Tibial nerve (tissue), 4 donors: ENCODE data around the gene CDYL. TPM values are rescaled to one million over a fixed set of nuclear protein-coding genes. Genes with fewer than 3 reads are reported as not detected.

Experiments used
- DNase-seq, 2 donors: peaks; one replicate each; pipeline ENCODE4 v3.0.0-alpha.2; 2019; ENCODE audit warnings: low spot score in 2 of 2
- H3K27ac ChIP-seq, 4 donors: fragments of 200-600 bp; sonication (generic) in 3 of 4; one replicate each; pipeline ENCODE4 v1.5.1; 2017 to 2019; ENCODE audit warnings: mild to moderate bottlenecking in 1 of 4
- H3K27me3 ChIP-seq, 2 donors: fragments of 200-600 bp; sonication (generic) in 1 of 2; one replicate each; pipeline versions ENCODE4 v1.5.1 to v1.6.0; 2017 to 2019
- H3K36me3 ChIP-seq, 3 donors: fragments of 200-600 bp; sonication (generic); one replicate each; pipeline ENCODE4 v1.5.1; 2018 to 2019
- H3K4me1 ChIP-seq, 4 donors: fragments of 200-600 bp; sonication (generic) in 3 of 4; one replicate each; pipeline ENCODE4 v1.5.1; 2017 to 2019
- H3K4me3 ChIP-seq, 4 donors: fragments of 200-600 bp; sonication (generic) in 3 of 4; one replicate each; pipeline ENCODE4 v1.5.1; 2017 to 2019; ENCODE audit warnings: mild to moderate bottlenecking in 1 of 4, moderate library complexity in 1 of 4
- H3K9me3 ChIP-seq, 4 donors: fragments of 200-600 bp; sonication (generic) in 3 of 4; one replicate each; pipeline ENCODE4 v1.5.1; 2017 to 2019
- EP300 ChIP-seq, 2 donors: sonication (generic); formaldehyde crosslinking; IDR thresholded peaks; one replicate each; pipeline ENCODE4 v1.6.1; 2017; ENCODE audit warnings: antibody characterized with exemption in 2 of 2, mild to moderate bottlenecking in 1 of 2
- POLR2A ChIP-seq, 2 donors: fragments of 450-650 bp; IDR thresholded peaks; one replicate each; pipeline ENCODE4 v1.6.1; 2017; ENCODE audit warnings: antibody characterized with exemption in 2 of 2, mild to moderate bottlenecking in 2 of 2, moderate library complexity in 2 of 2
- WGBS, 2 donors: methylation state at CpG; one replicate each; pipeline ENCODE4 v1.1.5; 2018; 5-methylcytosine and 5-hydroxymethylcytosine counted together
- total RNA-seq, 4 donors: library from RNA; depleted of rRNA; stranded (reverse); fragments of >200 nt; gene quantifications; one replicate each; pipeline ENCODE4 v1.1.0, GENCODE V29; 2016
- TF ChIP-seq, protein P1 (sequence below), 5 experiments: fragments of 200-600 bp in 3 of 5; fragments of 450-650 bp in 2 of 5; sonication (generic) in 3 of 5; IDR thresholded peaks; one replicate each; pipeline ENCODE4 v1.5.1; 2016 to 2019; ENCODE audit warnings: antibody characterized with exemption in 5 of 5, mild to moderate bottlenecking in 3 of 5, moderate library complexity in 2 of 5

The CDYL gene
- total RNA-seq, 4 donors from 2014 or later: 20.3 to 37.5 (median 31.7) TPM

DNA sequence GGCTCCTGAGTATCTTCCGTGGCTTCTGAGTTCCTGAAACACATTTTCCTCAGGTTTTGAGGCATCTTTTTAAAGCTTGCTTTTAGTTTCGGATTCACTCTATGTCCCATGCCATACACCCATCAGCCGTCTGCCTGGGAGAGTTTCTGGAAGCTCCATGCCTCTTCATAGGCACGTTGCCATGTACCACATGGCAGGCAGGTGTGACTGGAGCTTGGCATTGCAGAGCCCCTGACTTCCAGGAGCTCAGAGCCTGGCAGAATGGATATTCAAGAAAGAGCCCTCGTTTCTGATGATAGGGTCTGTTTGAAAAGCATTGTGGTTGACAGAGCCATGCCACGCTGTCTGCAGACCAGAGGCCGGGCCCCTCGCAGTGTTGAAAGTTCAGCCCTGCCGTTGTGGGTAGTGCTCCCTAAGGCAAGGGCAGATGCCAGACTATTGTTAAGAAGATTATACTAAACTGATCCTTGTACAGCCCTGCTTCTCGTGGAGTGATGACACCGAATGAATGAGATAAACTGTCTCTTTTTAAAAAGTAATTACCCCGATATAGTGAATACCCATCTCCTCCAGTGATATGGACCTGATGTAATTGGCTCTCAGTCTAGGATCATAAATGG lies 127.7 kb downstream of the CDYL start:
- Histone ChIP-seq H3K4me1 (peaks cover 0 to 9% (median 0%) of the 10 kb centered on the region in 4 donors), H3K27me3 (no peaks in the 10 kb centered on the region), H3K9me3 (peaks cover 0 to 6% (median 0%) of the 10 kb centered on the region in 4 donors), H3K27ac (no peak overlapping the region), H3K36me3 (peaks cover 0 to 24% (median 0%) of the 10 kb centered on the region in 3 donors), H3K4me3 (no peak overlapping the region)
- TF ChIP-seq POLR2A (IDR thresholded peaks at IDR 0.05): no peak
- TF ChIP-seq EP300 (IDR thresholded peaks at IDR 0.05): no peak
- TF ChIP-seq, protein P1, sequence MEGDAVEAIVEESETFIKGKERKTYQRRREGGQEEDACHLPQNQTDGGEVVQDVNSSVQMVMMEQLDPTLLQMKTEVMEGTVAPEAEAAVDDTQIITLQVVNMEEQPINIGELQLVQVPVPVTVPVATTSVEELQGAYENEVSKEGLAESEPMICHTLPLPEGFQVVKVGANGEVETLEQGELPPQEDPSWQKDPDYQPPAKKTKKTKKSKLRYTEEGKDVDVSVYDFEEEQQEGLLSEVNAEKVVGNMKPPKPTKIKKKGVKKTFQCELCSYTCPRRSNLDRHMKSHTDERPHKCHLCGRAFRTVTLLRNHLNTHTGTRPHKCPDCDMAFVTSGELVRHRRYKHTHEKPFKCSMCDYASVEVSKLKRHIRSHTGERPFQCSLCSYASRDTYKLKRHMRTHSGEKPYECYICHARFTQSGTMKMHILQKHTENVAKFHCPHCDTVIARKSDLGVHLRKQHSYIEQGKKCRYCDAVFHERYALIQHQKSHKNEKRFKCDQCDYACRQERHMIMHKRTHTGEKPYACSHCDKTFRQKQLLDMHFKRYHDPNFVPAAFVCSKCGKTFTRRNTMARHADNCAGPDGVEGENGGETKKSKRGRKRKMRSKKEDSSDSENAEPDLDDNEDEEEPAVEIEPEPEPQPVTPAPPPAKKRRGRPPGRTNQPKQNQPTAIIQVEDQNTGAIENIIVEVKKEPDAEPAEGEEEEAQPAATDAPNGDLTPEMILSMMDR (IDR thresholded peaks at IDR 0.05): no peak
- 75 to 82% methylated on average over 12 of the region's 12 CpGs for WGBS, 2 donors
- DNase-seq: no peak

DNA sequence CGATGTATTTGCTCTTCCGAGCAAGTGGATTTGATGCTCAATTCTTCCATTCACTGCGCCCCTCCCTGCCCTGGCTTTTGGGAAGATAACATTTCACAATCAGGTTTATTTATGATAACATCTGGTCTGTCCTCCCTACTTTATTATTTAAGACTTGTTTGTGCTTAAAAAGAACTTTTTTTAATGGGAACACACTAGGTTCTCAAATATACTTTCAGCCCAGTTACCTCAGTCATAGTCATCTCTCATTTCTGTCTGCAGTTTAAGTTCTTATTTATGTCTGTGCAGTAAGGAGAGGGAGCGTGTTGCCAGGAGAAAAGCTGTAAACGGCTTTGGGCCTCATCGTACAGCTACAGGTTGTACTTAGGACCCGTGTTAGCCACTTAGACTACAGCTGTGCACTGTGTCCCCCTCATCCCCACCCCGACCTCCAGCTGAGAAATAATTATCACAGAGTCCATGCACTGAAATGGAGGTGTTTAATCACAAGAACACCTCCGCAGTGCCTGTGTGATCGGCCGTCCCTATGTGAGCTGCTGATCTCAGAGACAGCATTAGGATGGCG lies 128.3 kb downstream of the CDYL start:
- TF ChIP-seq, protein P1 (IDR thresholded peaks at IDR 0.05): no peak
- TF ChIP-seq EP300 (IDR thresholded peaks at IDR 0.05): no peak
- TF ChIP-seq POLR2A (IDR thresholded peaks at IDR 0.05): no peak
- Histone ChIP-seq H3K4me1 (peaks cover 0 to 9% (median 0%) of the 10 kb centered on the region in 4 donors), H3K4me3 (no peak overlapping the region), H3K9me3 (peaks cover 0 to under 1% (median 0%) of the 10 kb centered on the region in 4 donors), H3K36me3 (peaks cover 0 to 24% (median 0%) of the 10 kb centered on the region in 3 donors), H3K27ac (no peak overlapping the region), H3K27me3 (no peaks in the 10 kb centered on the region)
- 82 to 86% methylated on average over 12 of the region's 12 CpGs for WGBS, 2 donors
- no peak for DNase-seq

DNA sequence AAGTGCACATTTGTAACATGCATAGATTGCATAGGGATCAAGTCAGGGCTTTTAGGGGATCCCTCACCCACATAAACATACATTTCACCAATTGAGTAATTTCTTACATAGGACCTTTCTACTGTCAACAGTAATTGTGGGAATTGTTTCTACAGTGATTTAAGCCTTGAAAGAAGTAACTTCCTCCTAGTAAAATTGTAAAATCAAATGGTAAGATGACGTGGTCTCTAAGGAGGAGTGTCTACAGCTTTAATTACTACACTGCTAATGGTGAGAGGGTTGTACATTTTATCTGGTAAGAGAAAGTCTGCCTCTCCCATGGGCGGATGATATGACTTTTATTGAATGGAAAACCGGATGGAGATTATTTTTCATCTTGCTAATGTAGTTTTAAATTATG lies 129.6 kb downstream of the CDYL start:
- 81 to 90% methylated on average over 3 of the region's 3 CpGs for WGBS, 2 donors
- Histone ChIP-seq H3K4me3 (no peak overlapping the region), H3K4me1 (peaks cover 0 to 9% (median 0%) of the 10 kb centered on the region in 4 donors), H3K36me3 (peaks cover 0 to 31% (median 0%) of the 10 kb centered on the region in 3 donors), H3K27ac (no peak overlapping the region), H3K9me3 (no peaks in the 10 kb centered on the region), H3K27me3 (no peaks in the 10 kb centered on the region)
- TF ChIP-seq, protein P1 (IDR thresholded peaks at IDR 0.05): no peak
- TF ChIP-seq POLR2A (IDR thresholded peaks at IDR 0.05) (no peak), EP300 (IDR thresholded peaks at IDR 0.05) (no peak)
- no peak for DNase-seq

- Histone ChIP-seq H3K4me3 (no peak overlapping the region), H3K4me1 (peaks cover 0 to 9% (median 0%) of the 10 kb centered on the region in 4 donors), H3K27me3 (no peaks in the 10 kb centered on the region), H3K36me3 (peaks cover 0 to 30% (median 0%) of the 10 kb centered on the region in 3 donors), H3K27ac (no peak overlapping the region), H3K9me3 (no peaks in the 10 kb centered on the region)
- 78 to 82% methylated on average over 11 of the region's 11 CpGs for WGBS, 2 donors
- no peak for DNase-seq
- TF ChIP-seq POLR2A (IDR thresholded peaks at IDR 0.05) (no peak), EP300 (IDR thresholded peaks at IDR 0.05) (no peak)
- TF ChIP-seq, protein P1 (IDR thresholded peaks at IDR 0.05): no peak
Observed at GRCh38 chr6:4906293-4907276, 130.4 kb downstream of the CDYL start.
